ENCODE results near the gene CBY3. TPM values are rescaled to one million over a fixed set of nuclear protein-coding genes. Genes with fewer than 3 reads are reported as not detected.
A peak's percentile ranks its signal among the peaks of the same experiment; 100 is the strongest.

The CBY3 gene
- total and polyA plus RNA-seq, 2 of the 13 experiments (the other 11 are each of a cell fraction or from before 2014, with no cell fraction given), result not detected

GRCh38 chr5:179680014-179680779 lies 637 bp downstream of the CBY3 start (continued):
- no peak for TF ChIP-seq KLF15 (CRISPR knock-in tag; IDR thresholded peaks at IDR 0.05; ENCODE audit: borderline replicate concordance)
- no peak for TF ChIP-seq ZNF33B (CRISPR knock-in tag; IDR thresholded peaks at IDR 0.05)
- peak; percentile 84 for TF ChIP-seq ESRRA (CRISPR knock-in tag; IDR thresholded peaks at IDR 0.05; ENCODE audit: low read depth)
- no peak for TF ChIP-seq ZNF572 (CRISPR knock-in tag; IDR thresholded peaks at IDR 0.05)
- TF ChIP-seq RFX3 (CRISPR knock-in tag; IDR thresholded peaks at IDR 0.05), result no peak
- 0 out of 2 replicates have a peak, but pooled peaks have one; percentile 23 for TF ChIP-seq ZSCAN21 (CRISPR knock-in tag; IDR thresholded peaks at IDR 0.05; ENCODE audit: borderline replicate concordance)
- TF ChIP-seq ZHX2 (IDR thresholded peaks at IDR 0.05; ENCODE audit: low read depth), result no peak
- no peak for TF ChIP-seq ZHX2 (CRISPR knock-in tag; IDR thresholded peaks at IDR 0.05; ENCODE audit: borderline replicate concordance)
- TF ChIP-seq ZSCAN5A (CRISPR knock-in tag; IDR thresholded peaks at IDR 0.05; ENCODE audit: borderline replicate concordance), result peak; percentile 77; the same call in 1 of the 2 replicates
- peak; percentile 82 for TF ChIP-seq POGZ (CRISPR knock-in tag; IDR thresholded peaks at IDR 0.05)
- no peak for TF ChIP-seq AKNA (CRISPR knock-in tag; IDR thresholded peaks at IDR 0.05; ENCODE audit: borderline replicate concordance)
- TF ChIP-seq AGO2 (optimal IDR thresholded peaks at IDR 0.05; ENCODE audit: low read depth, low read length), result no peak
- TF ChIP-seq ETV6 (CRISPR knock-in tag; conservative IDR thresholded peaks at IDR 0.05), result no peak
- TF ChIP-seq ZNF589 (CRISPR knock-in tag; conservative IDR thresholded peaks at IDR 0.05), result no peak

Data from HepG2 (cell line).